Breast epithelium (tissue), 4 donors: Measurements from ENCODE around the gene CYP21A2. TPM values are rescaled to one million over a fixed set of nuclear protein-coding genes. Genes with fewer than 3 reads are reported as not detected.
"Not testable (repeated sequence)": the region's sequence is repeated elsewhere in the genome, so short reads cannot be mapped to it uniquely, and the experiment has no call there.

Experiments
- DNase-seq, 2 donors: peaks; one replicate each; pipeline ENCODE4 v3.0.0-alpha.2; 2019; ENCODE audit warnings: low spot score in 2 of 2
- H3K27ac ChIP-seq, 2 donors: fragments of 200-600 bp; sonication (generic) in 1 of 2; one replicate each; pipeline ENCODE4 v1.5.1; 2016 to 2019; ENCODE audit warnings: mild to moderate bottlenecking in 1 of 2
- H3K27me3 ChIP-seq, 2 donors: fragments of 200-600 bp; sonication (generic) in 1 of 2; one replicate each; pipeline versions ENCODE4 v1.5.1 to v1.6.0; 2017 to 2019; ENCODE audit warnings: control low read depth in 1 of 2, mild to moderate bottlenecking in 1 of 2
- H3K36me3 ChIP-seq: fragments of 200-600 bp; one replicate; pipeline ENCODE4 v1.5.1; 2019
- H3K4me1 ChIP-seq, 2 donors: fragments of 200-600 bp; sonication (generic); one replicate each; pipeline ENCODE4 v1.5.1; 2016 to 2019; ENCODE audit warnings: control low read depth in 1 of 2
- H3K4me3 ChIP-seq, 3 donors: fragments of 200-600 bp; sonication (generic); 1 replicate in 2 of 3; 2 replicates in 1 of 3; pipeline ENCODE4 v1.5.1; 2016 to 2019; ENCODE audit warnings: mild to moderate bottlenecking in 3 of 3, moderate library complexity in 2 of 3
- H3K9me3 ChIP-seq, 2 donors: fragments of 200-600 bp; sonication (generic) in 1 of 2; one replicate each; pipeline ENCODE4 v1.5.1; 2016 to 2019; ENCODE audit warnings: control low read depth in 1 of 2
- CTCF ChIP-seq, 3 donors: fragments of 450-650 bp; IDR thresholded peaks; one replicate each; pipeline ENCODE4 v1.5.1; 2016 to 2017; ENCODE audit warnings: antibody characterized with exemption in 3 of 3, mild to moderate bottlenecking in 3 of 3, moderate library complexity in 3 of 3
- POLR2AphosphoS5 ChIP-seq, 3 donors: sonication (generic); formaldehyde crosslinking; IDR thresholded peaks; one replicate each; pipeline ENCODE4 v1.6.1; 2017; ENCODE audit warnings: antibody characterized with exemption in 3 of 3
- intact Hi-C: fragments of 100-400 bp; cut with DNase I; formaldehyde crosslinking; loops from one replicate; pipeline ENCODE4 v1.15.1; 2023; ENCODE audit warnings: low total_unique reads
- total RNA-seq, 3 donors: library from RNA; depleted of rRNA; stranded (reverse); fragments of >200 nt; gene quantifications; one replicate each; pipeline ENCODE4 v1.1.0, GENCODE V29; 2016

Gene CYP21A2
- total RNA-seq, 3 donors from 2014 or later, result 1.6 to 14.1 TPM; not detected in 1

GRCh38 chr6:32040299-32041049 is 2.3 kb downstream of the CYP21A2 start:
- H3K4me3 ChIP-seq, H3K36me3 ChIP-seq, H3K4me1 ChIP-seq, intact Hi-C loops, H3K27ac ChIP-seq, H3K9me3 ChIP-seq, H3K27me3 ChIP-seq, DNase-seq: not testable (repeated sequence)

DNA sequence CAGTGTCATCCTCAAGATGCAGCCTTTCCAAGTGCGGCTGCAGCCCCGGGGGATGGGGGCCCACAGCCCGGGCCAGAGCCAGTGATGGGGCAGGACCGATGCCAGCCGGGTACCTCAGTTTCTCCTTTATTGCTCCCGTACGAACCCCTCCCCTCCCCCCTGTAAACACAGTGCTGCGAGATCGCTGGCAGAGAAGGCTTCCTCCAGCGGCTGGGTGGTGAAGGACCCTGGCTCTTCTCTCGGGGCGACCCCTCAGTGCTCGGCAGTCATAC is 2.8 kb downstream of the CYP21A2 start:
- H3K4me1 ChIP-seq, DNase-seq, H3K36me3 ChIP-seq, intact Hi-C loops, H3K9me3 ChIP-seq, H3K27ac ChIP-seq, H3K4me3 ChIP-seq, H3K27me3 ChIP-seq: not testable (repeated sequence)

DNA sequence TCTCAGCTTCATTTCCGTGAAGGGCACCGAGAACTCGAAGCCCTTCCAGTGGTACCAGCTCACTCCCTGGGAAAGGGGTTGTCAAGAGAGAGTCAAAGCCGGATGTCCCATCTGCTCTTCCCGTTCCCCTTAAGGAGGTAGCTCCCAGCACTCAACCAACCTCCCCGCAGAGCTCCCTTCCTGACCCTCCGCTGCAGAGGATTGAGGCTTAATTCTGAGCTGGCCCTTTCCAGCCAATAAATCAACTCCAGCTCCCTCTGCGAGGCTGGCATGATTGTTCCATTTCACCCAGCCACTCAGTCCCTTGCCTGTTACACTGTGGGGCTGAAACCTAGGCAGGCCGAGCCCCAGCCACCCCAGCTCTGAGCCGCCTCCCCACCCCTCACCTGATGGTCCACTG is 3.2 kb downstream of the CYP21A2 start:
- H3K27ac ChIP-seq, DNase-seq, H3K36me3 ChIP-seq, H3K27me3 ChIP-seq, intact Hi-C loops, H3K4me1 ChIP-seq, H3K9me3 ChIP-seq, H3K4me3 ChIP-seq: not testable (repeated sequence)

- H3K27ac ChIP-seq, intact Hi-C loops, H3K27me3 ChIP-seq, H3K36me3 ChIP-seq, H3K9me3 ChIP-seq, DNase-seq, H3K4me1 ChIP-seq, H3K4me3 ChIP-seq: not testable (repeated sequence)
Observed at GRCh38 chr6:32042276-32042675, 4.1 kb downstream of the CYP21A2 start.

GRCh38 chr6:32043589-32044380 is 5.6 kb downstream of the CYP21A2 start:
- DNase-seq, H3K27ac ChIP-seq, H3K9me3 ChIP-seq, H3K36me3 ChIP-seq, H3K4me3 ChIP-seq, H3K4me1 ChIP-seq, H3K27me3 ChIP-seq, intact Hi-C loops: not testable (repeated sequence)

GRCh38 chr6:32044916-32045315 is 6.7 kb downstream of the CYP21A2 start:
- peak overlapping the region in 1 of 2 donors; percentile 25 for H3K27ac ChIP-seq
- intact Hi-C loops, H3K4me3 ChIP-seq, H3K36me3 ChIP-seq, H3K27me3 ChIP-seq, DNase-seq, H3K4me1 ChIP-seq, H3K9me3 ChIP-seq: not testable (repeated sequence)

DNA sequence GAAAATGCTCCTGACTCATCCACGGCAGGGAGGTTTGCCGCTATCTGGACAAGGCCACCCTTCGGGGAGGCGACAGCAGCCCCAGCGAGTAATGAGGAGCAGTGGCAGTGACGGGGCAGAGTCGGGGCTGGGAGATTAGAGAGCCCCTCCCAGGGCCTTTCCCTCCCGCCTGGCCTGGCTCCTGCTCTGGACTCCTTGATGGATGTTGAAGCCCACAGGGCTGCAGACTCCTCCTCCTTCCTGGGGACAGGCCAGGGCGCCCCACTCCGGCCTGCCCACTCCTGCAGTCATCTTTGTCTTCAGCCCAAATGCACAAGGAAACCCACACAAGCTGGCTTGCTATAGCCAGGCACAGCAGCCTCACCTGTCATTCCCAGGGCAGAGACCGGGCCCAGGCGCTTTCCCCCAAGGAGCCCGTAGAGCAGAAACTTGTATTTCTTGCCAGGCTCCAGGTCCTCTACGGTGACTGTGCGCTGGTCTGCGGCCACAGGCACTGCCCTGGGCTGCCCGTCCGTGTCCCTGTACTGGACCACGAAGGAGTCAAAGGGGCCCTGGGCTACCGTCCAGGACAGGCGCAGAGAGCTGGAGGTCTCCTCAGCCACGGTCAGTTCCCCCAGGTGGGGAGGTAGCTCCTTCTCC is 7.7 kb downstream of the CYP21A2 start:
- Histone ChIP-seq H3K4me3 (peak overlapping the region in 1 of 3 donors; percentile 33), H3K27ac (peak overlapping the region; percentile 76 to 97), H3K36me3 (no peaks in the 10 kb centered on the region), H3K4me1 (peaks cover 0 to 3% of the 10 kb centered on the region in 2 donors), H3K27me3 (no peaks in the 10 kb centered on the region), H3K9me3 (no peaks in the 10 kb centered on the region)
- intact Hi-C loops, result no loop called here
- no peak for DNase-seq
- TF ChIP-seq POLR2AphosphoS5 (IDR thresholded peaks at IDR 0.05), result no peak

GRCh38 chr6:32046450-32047083 is 8.4 kb downstream of the CYP21A2 start:
- peak overlapping the region; percentile 76 to 97 for H3K27ac ChIP-seq
- no peak for DNase-seq
- no peaks in the 10 kb centered on the region for H3K27me3 ChIP-seq
- H3K4me1 ChIP-seq, result peaks cover 0 to 3% of the 10 kb centered on the region in 2 donors
- H3K36me3 ChIP-seq, result no peaks in the 10 kb centered on the region
- TF ChIP-seq CTCF (IDR thresholded peaks at IDR 0.05) (no peak), POLR2AphosphoS5 (IDR thresholded peaks at IDR 0.05) (peak in 1 of 3 donors; percentile 8)
- no peaks in the 10 kb centered on the region for H3K9me3 ChIP-seq
- peak overlapping the region in 1 of 3 donors; percentile 33 for H3K4me3 ChIP-seq
- intact Hi-C loops, result no loop called here
